ENCODE data around the gene CCDC87. TPM values are rescaled to one million over a fixed set of nuclear protein-coding genes. Genes with fewer than 3 reads are reported as not detected.

Gene CCDC87
- total and polyA plus RNA-seq, 2 experiments from 2014 or later = 1.2 to 3.9 TPM

- Histone ChIP-seq H3K4me1 (ENCODE audit: low read depth) (peaks cover 45% of the 10 kb centered on the region), H3K27ac (peak overlapping the region; percentile 88), H3K4me3 (peak overlapping the region; percentile 29), H3K27me3 (no peaks in the 10 kb centered on the region), H3K9me3 (ENCODE audit: low read depth) (no peaks in the 10 kb centered on the region), H3K36me3 (peaks cover 13% of the 10 kb centered on the region)
- DNase-seq (ENCODE audit: low read depth in 1 of 2, low spot score in 1 of 2) = no peak
- TF ChIP-seq CTCF (IDR thresholded peaks at IDR 0.05; ENCODE audit: low read depth, low read length) = no peak
These were observed 44.8 kb upstream of the CCDC87 start for GRCh38 chr11:66637557-66638176.

GRCh38 chr11:66636411-66636810 is 43.5 kb upstream of the CCDC87 start:
- Histone ChIP-seq H3K9me3 (ENCODE audit: low read depth) (no peaks in the 10 kb centered on the region), H3K4me1 (ENCODE audit: low read depth) (peaks cover 32% of the 10 kb centered on the region), H3K27ac (peak overlapping the region; percentile 68), H3K4me3 (no peak overlapping the region), H3K36me3 (peaks cover 12% of the 10 kb centered on the region), H3K27me3 (no peaks in the 10 kb centered on the region)
- TF ChIP-seq CTCF (IDR thresholded peaks at IDR 0.05; ENCODE audit: low read depth, low read length) = no peak
- DNase-seq (ENCODE audit: low read depth in 1 of 2, low spot score in 1 of 2) = no peak

GRCh38 chr11:66632952-66633351 is 40.1 kb upstream of the CCDC87 start:
- H3K27me3 ChIP-seq = no peaks in the 10 kb centered on the region
- peaks cover 20% of the 10 kb centered on the region for H3K36me3 ChIP-seq

GRCh38 chr11:66631883-66632282 is 39.0 kb upstream of the CCDC87 start:
- no peaks in the 10 kb centered on the region for H3K27me3 ChIP-seq
- no peak overlapping the region for H3K4me3 ChIP-seq
- H3K27ac ChIP-seq = no peak overlapping the region
- H3K4me1 ChIP-seq (ENCODE audit: low read depth) = no peaks in the 10 kb centered on the region
- DNase-seq (ENCODE audit: low read depth in 1 of 2, low spot score in 1 of 2) = no peak
- TF ChIP-seq CTCF (IDR thresholded peaks at IDR 0.05; ENCODE audit: low read depth, low read length) = no peak
- H3K36me3 ChIP-seq = peaks cover 31% of the 10 kb centered on the region
- H3K9me3 ChIP-seq (ENCODE audit: low read depth) = no peaks in the 10 kb centered on the region

More at GRCh38 chr11:66632952-66633351, 40.1 kb upstream of the CCDC87 start:
- H3K27ac ChIP-seq = no peak overlapping the region
- no peak overlapping the region for H3K4me3 ChIP-seq
- no peak for DNase-seq (ENCODE audit: low read depth in 1 of 2, low spot score in 1 of 2)
- TF ChIP-seq CTCF (IDR thresholded peaks at IDR 0.05; ENCODE audit: low read depth, low read length) = no peak
- H3K9me3 ChIP-seq (ENCODE audit: low read depth) = no peaks in the 10 kb centered on the region
- H3K4me1 ChIP-seq (ENCODE audit: low read depth) = peaks cover 8% of the 10 kb centered on the region

- no peak overlapping the region for H3K4me3 ChIP-seq
- no peaks in the 10 kb centered on the region for H3K4me1 ChIP-seq (ENCODE audit: low read depth)
- DNase-seq (ENCODE audit: low read depth in 1 of 2, low spot score in 1 of 2) = no peak
- no peaks in the 10 kb centered on the region for H3K27me3 ChIP-seq
- H3K36me3 ChIP-seq = peaks cover 52% of the 10 kb centered on the region
- peak overlapping the region; percentile 34 for H3K27ac ChIP-seq
- no peak for TF ChIP-seq CTCF (IDR thresholded peaks at IDR 0.05; ENCODE audit: low read depth, low read length)
- H3K9me3 ChIP-seq (ENCODE audit: low read depth) = no peaks in the 10 kb centered on the region
These were observed 36.5 kb upstream of the CCDC87 start for GRCh38 chr11:66629356-66629755.
